Measurements from ENCODE around the gene CFAP73.
"Not testable (repeated sequence)": the region's sequence is repeated elsewhere in the genome, so short reads cannot be mapped to it uniquely, and the experiment has no call there.

Gene CFAP73

GRCh38 chr12:113196582-113196981, 47.1 kb downstream of the CFAP73 start:
- DNase-seq, result no peak

- DNase-seq, result peak; percentile 81
Measured at GRCh38 chr12:113196990-113197389, 47.5 kb downstream of the CFAP73 start.

- DNase-seq, result no peak
Measured at GRCh38 chr12:113197518-113198077, 48.1 kb downstream of the CFAP73 start.

GRCh38 chr12:113198296-113198695, 48.8 kb downstream of the CFAP73 start:
- DNase-seq, result peak; percentile 51

GRCh38 chr12:113200021-113200797, 50.7 kb downstream of the CFAP73 start:
- DNase-seq, result no peak

- no peak for DNase-seq
Measured at GRCh38 chr12:113201187-113202177, 52.0 kb downstream of the CFAP73 start.

- DNase-seq, result no peak
Measured at GRCh38 chr12:113202300-113203075, 53.0 kb downstream of the CFAP73 start.

GRCh38 chr12:113203852-113204760, 54.6 kb downstream of the CFAP73 start:
- DNase-seq, result no peak

GRCh38 chr12:113204804-113205203, 55.3 kb downstream of the CFAP73 start:
- no peak for DNase-seq

GRCh38 chr12:113206802-113207201, 57.3 kb downstream of the CFAP73 start:
- not testable (repeated sequence) for DNase-seq

GRCh38 chr12:113207613-113208040, 58.1 kb downstream of the CFAP73 start:
- peak; percentile 51 for DNase-seq

GRCh38 chr12:113208041-113208934, 58.8 kb downstream of the CFAP73 start:
- no peak for DNase-seq
